Measurements from ENCODE around the gene DBNDD2.

DNA sequence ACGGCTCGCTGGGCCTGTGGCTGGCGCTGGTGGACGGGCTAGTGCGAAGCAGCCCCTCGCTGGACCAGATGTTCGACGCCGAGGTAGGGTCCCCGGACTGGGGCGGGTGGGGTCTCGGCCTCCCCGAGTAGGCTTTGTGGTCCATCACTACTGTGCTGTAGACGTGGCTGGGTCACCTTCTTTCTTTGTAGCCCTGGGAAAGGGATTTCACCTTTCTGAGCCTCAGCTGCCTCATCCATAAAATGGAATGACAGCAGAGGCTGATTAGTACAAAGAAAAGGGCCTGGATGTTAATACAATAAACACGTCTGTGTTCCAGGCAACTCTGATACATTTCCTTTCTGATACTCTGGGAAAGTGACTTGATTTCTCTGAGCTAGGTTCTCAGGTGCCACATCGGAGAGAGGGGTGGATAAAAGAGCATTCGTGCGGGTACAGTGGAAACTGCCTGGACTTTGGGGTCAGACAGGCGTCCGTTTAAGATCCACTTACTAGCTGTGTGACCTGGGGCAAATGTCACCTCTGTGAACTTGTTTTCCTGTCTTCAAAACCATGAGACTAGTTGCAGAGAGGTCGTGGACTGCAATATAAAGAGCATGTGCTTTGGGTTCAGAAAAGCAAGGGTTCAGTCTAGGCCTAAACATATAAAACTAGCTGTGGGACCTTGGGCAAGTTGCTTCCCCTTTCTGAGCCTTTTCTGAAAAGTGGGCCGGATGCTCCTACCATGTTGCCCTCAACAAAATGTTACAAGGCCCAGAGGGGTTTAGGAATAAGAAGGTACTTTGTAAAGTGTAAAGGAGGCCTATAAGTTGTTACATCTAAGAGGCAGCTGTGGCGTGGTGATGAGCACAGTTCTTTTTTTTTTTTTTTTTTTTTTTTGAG lies 44.2 kb upstream of the DBNDD2 start:
- TF ChIP-seq, protein P1, sequence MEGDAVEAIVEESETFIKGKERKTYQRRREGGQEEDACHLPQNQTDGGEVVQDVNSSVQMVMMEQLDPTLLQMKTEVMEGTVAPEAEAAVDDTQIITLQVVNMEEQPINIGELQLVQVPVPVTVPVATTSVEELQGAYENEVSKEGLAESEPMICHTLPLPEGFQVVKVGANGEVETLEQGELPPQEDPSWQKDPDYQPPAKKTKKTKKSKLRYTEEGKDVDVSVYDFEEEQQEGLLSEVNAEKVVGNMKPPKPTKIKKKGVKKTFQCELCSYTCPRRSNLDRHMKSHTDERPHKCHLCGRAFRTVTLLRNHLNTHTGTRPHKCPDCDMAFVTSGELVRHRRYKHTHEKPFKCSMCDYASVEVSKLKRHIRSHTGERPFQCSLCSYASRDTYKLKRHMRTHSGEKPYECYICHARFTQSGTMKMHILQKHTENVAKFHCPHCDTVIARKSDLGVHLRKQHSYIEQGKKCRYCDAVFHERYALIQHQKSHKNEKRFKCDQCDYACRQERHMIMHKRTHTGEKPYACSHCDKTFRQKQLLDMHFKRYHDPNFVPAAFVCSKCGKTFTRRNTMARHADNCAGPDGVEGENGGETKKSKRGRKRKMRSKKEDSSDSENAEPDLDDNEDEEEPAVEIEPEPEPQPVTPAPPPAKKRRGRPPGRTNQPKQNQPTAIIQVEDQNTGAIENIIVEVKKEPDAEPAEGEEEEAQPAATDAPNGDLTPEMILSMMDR (conservative IDR thresholded peaks at IDR 0.05 in 1 of 2, IDR thresholded peaks at IDR 0.05 in 1 of 2; ENCODE audit: low read depth in 1 of 2, low read length in 2 of 2): no peak
- no peak for TF ChIP-seq EZH2 (IDR thresholded peaks at IDR 0.05; ENCODE audit: low read length, missing control alignments)
